ENCODE data around the gene OBSCN.
"Not testable (repeated sequence)": the region's sequence is repeated elsewhere in the genome, so short reads cannot be mapped to it uniquely, and the experiment has no call there.

Gene OBSCN

DNA sequence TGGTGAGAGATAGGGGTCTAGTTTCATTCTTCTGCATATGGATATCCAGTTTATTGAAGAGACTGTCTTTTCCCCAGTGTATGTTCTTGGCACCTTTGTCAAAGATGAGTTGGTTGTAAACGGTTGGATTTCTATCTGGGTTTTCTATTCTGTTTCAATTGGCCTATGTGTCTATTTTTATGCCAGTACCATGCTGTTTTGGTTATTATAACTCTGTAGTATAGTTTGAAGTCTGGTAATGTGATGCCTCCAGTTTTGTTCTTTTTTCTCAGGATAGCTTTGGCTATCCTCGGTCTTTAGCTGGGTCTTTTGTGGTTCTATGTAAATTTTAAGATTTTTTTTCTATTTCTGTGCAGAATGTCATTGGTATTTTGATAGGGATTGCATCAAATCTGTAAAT is 19.6 kb upstream of the OBSCN start:
- DNase-seq, result not testable (repeated sequence)

DNA sequence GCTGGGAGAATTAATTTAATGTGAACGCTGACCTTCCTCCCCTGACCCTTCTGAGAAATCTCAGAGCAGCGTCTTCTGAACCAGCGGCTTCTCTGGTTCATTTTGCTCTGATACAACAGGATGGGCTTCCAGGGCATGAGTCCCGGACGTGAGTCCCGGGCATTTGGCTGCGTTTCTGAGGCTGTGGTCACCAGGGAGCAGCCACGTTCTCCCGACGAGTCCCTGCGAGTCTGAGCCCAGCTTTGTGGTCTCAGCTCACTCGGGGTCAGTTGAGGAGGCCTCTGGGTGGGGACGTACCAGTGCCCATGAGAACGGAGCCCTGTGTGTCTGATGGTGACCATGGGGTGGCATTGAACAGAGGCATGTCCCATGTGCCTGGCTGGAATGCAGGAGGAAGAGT is 17.7 kb upstream of the OBSCN start:
- DNase-seq, result no peak

DNA sequence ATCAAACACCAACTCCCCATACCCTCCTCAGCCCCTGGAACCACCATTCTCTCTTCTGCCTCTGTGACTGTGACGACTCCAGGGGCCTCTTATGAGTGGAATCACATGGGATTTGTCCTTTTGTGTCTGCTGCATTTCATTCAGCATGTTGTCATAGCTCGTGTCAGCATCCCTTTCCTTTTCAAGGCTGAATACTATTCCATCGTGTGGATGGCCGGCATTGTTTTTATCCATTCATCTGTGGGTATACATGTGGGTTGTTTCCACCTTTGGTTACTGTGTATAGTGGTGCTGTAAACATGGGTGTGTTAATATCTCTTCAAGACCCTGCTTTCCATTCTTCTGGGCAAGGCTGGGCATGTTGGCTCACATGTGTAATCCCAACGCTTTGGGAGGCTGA is 17.1 kb upstream of the OBSCN start:
- no peak for DNase-seq

DNA sequence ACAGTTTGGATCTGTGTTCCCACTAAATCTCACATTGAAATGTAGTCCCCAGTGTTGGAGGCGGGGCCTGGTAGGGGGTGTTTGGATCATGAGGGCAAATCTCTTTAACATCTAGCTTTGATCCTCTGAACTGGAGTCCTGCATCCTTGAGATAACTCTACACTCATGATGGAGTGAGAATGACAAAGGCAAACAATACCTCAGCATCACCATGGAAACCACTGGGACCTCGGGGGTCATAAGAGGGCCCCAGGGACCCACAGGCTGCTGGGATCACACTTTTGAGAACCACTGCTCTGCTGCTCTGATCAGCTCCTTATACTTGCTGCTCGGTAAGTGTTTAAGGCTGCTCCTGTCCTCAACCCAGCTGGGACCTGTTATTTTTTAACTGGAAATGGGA is 13.4 kb upstream of the OBSCN start:
- no peak for DNase-seq

DNA sequence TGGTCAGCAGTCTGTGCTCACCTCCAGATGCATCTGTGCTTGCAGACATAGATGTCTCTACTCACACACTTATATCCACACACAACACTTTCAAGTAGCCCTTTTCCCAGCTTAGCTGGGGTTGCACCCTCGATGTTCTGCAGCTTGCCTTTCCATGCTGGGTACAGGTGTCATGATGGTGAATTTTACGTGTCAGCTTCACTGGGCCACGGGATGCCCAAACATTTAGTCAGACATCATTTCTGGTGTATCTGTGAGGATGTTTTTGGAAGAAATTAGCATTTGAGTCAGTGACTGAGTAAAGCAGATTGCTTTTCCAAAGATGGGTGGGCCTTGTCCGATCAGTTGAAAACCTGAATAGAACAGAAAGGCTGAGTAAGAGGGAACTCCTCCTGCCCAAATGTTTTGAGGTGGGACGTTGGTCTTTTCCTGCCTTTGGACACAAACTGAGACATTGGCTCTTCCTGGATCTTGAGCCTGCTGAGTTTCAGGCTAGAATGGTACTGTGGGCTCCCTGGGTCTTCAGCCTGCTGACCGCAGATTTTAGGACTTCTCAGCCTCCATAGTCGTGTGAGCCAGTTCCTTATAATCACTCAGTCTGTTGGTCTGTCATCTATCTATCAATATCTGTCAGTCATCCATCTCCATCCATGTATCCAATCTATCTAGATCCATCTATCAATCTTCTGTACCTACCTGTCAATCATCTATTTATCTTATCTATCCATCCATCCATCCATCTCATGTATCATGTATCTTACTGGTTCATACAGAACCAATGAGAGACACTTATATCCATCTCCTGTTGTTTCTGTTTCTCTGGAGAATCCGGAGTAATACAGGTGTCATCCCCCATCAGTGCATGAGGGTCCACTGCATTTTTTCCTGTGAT is 12.7 kb upstream of the OBSCN start:
- no peak for DNase-seq

DNA sequence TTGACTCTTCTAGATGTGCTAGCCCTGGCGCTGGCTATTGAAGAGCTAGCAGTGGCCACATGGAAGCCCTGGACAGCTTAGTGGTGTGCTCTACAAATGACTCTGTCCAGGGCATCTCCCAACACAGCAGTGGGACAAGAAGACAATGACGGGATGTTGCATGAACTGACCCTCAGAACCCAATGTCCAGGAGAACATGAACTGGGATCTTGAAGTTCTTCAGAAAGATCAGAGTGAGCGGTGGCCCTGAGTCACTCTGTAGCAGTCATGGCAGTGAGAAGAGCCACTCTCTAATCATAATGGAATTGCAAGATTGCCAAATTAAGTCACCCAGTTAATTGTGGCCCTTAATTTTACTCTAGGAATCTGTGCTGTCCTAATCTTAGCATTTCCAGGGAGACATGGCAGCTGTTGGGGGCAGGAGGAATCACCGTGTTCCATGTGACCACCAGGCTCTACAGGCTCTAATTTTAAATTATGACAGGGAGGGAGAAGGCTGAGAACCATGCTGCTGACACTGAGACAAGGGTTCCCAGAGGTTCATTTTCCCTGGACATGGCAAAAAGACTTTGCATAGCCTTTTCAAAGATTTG is 10.2 kb upstream of the OBSCN start:
- DNase-seq, result no peak

DNA sequence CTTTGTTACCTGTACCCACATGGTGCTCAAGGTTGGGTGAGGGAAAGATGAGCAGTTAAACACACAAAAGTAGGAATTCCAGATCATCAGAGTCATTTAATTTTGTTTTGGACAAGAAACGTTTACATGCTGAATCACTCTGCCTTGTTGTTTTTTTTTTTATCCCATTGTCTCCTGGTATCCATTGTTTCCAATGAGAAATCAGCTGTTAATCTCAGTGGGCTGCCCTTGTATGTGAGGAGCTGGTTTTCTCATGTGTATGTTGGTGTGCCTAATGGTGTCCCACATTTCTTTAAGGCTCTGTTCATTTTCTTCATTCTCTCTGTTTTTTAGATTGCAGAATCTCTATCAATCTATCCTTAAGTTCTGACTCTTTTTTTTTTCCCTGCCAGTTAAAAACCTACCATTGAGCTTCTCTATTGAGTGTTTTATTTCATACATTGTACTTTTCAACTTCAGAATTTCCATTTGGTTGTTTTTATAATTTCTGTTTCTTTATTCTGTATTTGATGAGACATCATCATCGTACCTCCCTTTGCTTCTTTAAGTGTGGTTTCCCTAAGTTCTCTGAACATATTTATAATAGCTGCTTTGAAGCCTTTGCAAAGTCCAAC is 8.8 kb upstream of the OBSCN start:
- DNase-seq, result no peak

DNA sequence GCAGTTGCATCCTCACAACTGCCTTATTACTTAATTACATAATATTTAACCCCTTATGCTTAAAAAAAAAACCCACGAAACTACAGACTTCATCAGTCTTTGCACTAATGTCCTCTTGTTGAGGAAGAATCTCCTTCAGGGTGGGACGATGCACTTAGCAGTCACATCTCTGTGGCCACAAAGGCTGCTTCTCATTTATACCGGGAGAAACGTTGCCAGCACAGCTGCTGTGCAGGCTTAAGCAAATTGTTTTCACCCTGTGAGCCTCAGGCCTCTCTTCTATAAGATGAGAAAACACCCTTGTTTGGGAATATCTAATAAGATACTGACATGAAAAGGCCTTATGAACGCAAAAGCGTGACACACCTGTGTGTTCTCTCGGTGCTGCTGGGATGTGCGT is 2.9 kb upstream of the OBSCN start:
- no peak for DNase-seq

DNA sequence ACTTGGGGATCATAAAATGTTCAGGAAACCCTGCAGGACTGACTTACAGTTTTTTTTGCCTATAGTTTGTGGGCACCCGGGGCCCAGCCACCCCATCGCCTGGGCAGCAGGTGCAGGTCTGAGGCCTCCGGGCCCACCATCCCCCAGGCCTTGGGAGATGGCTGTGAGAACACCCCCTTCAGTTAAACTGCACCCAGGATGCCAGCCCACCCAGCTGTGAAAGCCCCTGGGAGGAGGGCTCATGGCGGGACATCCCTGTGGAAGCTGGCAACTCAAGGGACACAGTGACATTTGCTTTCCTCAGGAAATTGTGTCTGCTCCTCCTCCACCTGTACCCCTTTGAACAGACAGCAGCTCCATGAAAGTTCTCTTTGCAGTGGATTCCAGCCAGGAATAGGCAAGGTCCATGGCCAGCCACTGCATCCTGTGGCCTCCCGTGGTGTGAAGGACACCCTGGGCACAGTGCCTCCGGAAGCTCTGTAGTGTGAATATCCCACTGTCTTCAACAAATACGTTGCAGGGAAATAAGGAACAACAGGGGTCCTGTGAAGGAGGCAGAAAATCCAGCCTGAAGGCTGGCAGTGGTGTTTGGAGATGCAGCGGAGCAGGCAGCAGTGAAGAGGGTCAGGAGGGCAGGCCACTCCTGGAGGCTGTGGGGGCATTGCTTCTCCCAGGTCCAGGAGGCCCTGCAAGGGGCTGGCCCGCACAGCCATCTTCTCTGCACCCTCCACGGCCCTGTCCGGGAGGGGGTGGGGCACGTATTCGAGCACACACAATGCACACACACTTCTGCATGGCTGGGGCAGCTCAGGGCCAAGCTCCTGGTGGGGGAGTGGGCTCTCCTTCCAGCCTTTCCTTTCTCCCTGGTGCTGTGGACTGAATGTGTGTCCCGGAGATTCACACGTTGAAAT is 2.1 kb upstream of the OBSCN start:
- DNase-seq, result no peak

DNA sequence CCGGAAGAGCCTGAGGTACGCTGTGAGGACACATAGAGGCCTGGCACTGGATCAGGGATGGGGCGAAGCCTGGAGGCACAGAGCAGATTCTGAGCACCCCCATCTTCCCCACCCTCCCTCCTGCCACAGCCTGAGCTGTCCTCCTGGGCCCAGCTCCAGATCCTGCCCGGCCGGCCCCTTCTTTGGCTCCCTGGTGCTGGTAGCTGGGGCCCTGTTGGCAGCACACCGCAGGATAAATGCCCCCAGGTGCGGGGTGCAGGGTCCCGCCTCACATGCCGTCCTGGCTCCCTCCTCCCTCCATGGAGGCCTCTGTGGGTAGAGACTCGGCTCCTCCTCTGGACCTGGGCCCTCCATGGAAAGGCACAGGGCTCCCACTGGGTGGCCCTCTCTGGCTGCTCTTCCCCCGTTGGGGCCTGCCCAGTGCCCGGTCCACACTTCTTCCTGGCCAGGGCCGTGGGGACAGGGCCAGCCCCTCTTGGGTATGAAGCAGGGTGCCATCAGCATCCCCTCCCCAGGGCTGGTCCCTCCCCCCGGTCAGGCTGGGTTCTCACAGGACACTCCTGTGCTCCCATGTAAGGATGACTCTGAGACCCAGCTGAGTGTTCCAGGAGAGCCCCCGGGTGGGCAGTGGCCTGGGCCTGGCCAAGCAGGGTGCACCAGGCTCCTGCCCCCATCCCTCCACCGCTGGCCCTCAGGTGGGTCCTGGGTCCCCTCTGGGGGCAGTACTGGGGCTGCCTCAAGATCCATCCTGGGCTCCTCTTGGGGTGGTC is 1.1 kb upstream of the OBSCN start:
- no peak for DNase-seq

DNA sequence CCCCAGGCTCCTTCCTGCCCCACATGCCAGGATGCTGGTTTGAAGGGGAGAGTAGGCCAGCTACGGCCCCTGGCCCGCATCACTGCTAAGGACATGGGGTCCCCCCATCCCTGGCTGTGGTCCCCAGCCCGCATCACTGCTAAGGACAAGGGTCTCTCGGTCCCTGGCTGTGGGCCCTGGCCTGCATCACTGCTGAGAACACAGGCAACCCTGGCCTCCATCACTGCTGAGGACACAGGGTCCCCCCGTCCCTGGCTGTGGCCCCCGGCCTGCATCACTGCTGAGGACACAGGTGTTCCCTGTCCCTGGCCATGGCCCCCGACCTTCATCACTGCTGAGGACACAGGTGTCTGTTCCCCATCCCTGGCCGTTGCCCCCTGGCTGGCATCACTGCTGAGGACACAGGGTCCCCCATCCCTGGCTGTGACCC is 448 bp upstream of the OBSCN start:
- no peak for DNase-seq

DNA sequence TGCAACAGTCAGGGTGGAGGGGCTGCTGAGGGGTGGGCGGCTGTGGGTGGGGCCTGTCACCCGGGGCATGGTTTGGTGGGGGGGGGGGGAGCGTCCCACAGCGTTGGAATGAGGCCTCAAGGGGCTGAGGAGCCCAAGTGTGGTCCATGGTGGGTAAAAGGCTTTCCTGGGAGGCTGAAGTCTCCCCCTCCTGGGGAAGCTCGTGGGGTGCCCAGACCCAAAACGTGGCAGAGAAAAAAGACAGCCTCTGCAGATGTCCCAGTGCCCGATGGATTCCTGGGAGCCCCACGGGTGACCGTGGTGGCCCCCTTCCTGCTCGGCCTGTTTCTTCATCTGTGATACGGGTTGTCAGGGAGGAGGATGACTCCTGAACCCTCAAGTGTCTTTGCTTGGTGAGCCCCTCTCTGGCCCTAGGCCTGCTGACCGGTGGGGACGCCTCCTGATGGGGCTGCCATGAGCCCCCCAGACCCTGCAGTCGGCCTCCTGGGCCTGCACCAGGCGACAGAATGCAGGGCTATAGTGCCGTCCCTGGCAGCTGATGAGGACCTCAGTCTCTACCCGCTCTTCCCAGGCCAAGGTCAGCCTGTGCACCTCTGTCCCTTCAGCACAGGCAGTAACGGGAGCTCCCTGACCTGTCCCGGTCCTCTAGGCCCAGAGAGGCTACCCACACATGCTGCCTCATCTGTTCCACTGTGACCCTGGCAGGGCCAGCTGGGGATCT is 1.1 kb downstream of the OBSCN start:
- DNase-seq, result no peak

DNA sequence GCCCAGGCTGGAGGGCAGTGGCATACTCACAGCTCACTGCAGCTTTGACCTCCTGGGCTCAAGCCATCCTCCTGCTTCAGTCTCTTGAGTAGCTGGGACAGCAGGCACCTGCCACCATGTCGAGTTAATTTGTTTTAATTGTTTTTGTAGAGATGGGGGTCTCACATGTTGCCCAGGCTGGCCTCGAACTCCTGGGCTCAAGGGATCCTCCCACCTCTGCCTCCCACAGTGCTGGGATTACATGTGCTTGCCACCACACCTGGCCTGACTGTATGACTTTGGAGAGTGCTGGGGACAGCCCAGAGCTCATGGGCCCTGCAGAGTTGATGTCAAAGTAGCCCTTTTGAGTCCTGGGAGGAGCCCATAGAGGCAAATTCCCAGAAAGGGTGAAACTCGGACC is 1.8 kb downstream of the OBSCN start:
- no peak for DNase-seq

DNA sequence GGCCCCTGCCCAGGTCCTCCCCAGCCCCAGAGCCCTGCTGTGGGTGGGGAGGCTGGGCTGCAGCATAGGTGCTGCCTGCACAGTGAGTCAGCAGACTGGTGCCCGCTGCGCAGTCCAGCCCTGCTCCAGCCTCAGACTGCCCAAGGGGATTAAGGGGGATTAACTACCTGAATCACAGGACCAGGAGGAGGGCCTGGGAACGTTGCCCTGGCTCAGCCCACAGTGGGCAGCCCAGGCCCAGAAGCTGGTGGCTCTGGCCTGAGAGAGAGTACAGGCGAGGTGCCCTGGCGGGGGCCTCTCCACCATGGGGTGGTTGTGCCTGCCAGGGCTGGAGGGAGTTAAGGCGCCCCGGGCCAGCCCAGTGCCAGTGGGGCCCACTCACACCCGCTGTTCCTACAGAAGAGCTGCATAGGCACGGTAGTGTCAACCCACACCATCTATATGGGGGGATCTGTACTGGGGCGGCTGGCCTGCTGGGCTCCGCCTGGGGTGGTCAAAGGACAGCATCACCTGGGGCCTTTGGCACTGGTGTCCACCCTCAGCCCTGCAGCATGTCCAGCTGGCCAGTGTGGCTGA is 2.3 kb downstream of the OBSCN start:
- no peak for DNase-seq

DNA sequence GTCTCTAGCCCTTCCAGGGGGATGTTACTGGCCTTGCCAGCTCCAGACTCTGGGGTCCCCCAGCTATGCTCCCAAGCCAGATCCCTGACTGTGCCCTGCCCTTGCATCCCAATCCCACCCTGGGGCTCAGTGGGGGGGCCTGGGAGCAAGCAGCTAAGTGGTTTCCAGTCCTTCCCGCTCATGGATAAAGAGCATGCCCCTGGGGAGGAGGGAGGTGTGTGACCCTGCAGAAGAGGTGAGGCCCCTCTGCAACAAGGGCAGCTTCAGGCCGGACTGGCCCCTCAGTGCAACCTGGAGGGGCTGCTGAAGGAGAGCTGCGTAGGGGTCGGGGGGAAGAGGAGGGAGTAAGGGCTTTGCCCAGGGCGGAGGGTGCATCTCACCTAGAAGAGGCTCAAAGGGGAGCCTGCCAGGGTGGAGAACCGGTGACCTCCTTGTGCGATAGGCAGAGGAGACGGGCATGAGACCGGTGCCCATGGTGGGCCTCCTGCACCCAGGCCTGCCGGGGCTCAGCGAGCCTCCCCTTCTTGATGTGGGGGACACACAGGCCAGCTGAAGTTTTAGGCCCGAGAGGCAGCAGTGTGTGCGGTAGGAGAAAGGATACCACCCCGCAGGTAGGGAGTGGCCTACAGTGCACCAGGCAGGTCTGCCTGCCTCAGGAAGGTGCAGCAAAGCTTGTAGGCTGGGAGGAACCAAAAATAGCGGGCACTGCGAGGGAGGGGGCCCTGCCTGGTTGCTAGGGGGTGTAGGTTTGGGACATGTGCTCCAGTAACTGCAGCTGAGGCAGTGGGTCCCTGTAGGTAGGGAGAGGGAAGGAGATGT is 3.1 kb downstream of the OBSCN start:
- no peak for DNase-seq

DNA sequence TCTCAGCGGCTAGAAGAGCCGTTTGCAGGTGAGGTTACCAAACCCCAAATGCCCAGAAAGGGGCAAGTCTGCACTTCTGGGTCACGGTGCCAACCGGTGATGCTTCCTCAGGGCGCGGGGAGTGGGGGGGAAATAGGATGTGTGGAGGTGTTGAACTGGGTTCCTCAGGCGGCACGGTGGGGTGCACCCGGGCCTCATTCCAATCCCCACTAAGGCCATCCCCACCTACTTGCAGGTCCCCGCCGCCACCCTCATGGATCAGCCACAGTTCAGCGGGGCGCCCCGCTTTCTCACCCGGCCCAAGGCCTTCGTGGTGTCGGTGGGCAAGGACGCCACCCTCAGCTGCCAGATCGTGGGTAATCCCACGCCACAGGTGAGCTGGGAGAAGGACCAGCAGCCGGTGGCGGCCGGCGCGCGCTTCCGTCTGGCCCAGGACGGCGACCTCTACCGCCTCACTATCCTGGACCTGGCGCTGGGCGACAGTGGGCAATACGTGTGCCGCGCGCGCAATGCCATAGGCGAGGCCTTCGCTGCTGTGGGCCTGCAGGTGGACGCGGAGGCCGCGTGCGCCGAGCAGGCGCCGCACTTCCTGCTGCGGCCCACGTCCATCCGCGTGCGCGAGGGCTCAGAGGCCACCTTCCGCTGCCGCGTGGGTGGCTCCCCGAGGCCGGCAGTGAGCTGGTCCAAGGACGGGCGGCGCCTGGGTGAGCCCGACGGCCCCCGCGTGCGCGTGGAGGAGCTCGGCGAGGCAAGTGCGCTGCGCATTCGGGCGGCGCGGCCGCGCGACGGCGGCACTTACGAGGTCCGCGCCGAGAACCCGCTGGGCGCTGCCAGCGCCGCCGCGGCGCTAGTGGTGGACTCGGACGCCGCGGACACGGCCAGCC is 3.9 kb downstream of the OBSCN start:
- DNase-seq, result no peak

DNA sequence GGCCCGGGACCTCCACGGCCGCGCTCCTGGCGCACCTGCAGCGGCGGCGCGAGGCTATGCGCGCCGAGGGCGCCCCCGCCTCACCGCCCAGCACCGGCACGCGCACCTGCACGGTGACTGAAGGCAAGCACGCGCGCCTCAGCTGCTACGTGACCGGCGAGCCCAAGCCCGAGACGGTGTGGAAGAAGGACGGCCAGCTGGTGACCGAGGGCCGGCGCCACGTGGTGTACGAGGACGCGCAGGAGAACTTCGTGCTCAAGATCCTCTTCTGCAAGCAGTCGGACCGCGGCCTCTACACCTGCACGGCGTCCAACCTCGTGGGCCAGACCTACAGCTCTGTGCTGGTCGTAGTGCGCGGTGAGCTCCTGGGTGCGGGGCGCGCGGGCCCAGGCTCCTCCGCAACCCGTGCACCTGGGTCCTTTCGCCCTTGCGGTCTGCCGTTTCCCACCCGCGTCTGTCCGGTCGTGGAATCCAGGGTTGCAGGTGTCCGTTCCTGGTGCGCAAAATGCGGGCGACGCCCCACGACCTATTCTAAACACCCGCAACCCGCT is 4.6 kb downstream of the OBSCN start:
- no peak for DNase-seq

DNA sequence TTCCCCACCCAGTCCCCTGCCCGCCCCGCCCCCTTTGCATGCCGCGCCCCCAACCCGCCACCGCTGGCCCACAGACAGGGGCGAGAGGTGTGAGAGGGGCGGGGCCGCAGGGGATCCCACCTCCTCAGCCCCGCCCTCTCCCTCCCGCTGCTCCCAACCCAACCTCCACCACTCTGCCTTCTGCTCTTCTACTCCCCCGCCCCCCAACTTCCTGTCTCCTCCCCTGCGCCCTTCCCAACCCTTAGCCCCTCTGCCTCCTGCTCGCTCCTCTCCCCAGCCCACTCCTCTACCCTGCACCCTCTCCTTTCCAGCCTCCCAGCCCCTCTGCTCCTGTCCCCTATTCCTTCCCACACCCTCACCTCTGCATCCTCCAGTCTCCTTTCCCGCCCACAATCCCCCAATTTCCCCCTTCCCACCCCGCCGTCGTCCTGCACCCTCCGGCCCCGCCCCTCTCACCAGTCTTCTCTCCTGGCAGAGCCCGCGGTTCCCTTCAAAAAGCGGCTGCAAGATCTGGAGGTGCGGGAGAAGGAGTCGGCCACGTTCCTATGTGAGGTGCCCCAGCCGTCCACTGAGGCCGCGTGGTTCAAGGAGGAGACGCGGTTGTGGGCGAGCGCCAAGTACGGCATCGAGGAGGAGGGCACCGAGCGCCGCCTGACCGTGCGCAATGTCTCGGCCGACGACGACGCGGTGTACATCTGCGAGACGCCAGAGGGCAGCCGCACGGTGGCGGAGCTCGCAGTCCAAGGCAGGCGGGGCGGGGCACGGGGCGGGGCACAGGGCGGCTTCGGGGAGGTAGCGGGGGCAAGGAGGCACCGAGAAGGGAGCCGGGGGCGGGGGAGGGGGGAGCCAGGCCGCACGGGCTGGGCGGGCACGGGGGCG is 5.4 kb downstream of the OBSCN start:
- peak; percentile 93 for DNase-seq

Data from CD4-positive, alpha-beta T cell treated with Interleukin-21 for 1 hour (primary cell).